ENCODE results near the gene TRIM71.
A peak's percentile ranks its signal among the peaks of the same experiment; 100 is the strongest.
"Not testable (repeated sequence)": the region's sequence is repeated elsewhere in the genome, so short reads cannot be mapped to it uniquely, and the experiment has no call there.

The TRIM71 gene

DNA sequence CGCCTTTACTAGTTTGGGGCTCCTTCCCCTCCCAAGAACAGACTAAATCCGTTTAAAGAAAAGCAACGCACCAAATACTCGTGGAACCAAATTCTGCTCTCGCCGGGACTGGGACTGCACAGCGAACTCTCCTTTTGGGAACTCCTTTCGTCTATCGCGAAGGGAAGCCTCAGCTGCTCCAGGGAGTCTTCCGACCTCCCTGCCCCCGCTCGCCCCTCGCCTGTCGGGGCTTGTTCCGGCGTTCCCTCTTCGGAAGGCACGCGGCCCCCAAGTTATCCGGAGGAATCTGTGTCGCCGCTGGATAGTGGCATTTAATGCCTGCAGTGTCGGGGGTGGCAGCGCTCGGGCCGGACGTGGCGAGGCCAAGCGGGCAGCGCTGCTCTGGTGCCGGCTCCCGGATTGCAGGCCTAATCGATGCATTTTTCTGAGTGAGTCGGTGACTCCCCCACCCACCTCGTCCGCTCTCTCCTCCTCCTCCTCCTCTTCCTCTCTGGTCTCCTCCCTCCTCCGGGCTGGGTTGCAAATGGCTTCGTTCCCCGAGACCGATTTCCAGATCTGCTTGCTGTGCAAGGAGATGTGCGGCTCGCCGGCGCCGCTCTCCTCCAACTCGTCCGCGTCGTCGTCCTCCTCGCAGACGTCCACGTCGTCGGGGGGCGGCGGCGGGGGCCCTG, at the start of gene TRIM71:
Gene TRIM71, plus strand, starts transcription at position 440 of the 671 bp plus-strand sequence. Its CDS starts 84 bp downstream, at position 524.
- no peak for DNase-seq (ENCODE audit: low spot score)

DNA sequence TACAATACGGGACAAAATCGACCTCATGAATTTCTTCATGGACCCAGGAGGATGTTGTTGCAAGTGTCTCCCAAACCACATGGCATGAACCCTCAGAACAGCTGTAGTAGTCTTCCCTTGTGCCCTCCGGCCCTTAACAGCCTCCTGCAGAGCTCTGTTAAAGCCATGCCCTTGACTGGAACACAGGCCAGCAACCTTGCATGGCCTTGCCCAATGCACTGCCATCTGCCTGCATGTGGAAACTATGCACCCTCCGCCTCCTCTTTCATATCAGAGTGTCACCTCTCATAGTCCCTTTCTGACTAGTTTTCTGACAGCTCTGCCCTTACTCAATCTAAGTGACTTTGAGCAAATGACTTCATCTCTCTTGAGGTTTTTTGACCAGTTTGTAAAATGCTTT, 39.4 kb upstream of the TRIM71 start:
- DNase-seq (ENCODE audit: low spot score) = no peak

DNA sequence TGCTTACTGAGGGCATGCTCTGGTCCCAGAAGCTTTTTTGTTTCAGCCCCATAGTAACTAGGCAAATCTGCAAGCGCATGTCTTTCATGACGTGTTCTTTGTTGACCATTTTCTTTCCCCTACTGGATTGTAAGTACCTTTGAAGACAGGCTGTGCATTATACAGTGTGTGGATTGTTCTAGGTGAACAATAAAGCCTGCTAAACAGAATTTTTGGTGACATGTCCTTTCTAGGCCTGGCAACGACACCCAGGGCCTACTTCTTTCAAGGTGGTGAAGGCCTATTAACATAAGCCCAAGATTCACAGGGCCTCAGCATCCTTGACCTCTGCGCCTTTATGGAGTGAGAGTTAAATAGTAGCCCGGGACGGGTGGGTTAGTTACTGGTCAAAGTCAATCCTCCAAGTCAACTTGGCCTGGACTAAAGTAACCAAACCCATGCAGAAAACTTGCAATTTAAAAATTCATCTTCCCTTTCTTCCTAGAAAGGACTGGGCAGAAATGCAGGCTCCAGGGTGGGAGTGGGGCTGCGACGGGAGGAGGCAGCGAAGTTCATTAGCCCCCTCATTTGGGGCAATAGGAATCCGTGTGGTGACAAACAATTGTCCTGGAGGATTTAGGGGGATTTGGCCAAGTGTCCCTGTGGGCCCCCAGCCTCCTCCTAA, 37.6 kb upstream of the TRIM71 start:
- DNase-seq (ENCODE audit: low spot score) = no peak

GRCh38 chr3:32780735-32781210, 37.0 kb upstream of the TRIM71 start:
- peak; percentile 75 for DNase-seq (ENCODE audit: low spot score)

DNA sequence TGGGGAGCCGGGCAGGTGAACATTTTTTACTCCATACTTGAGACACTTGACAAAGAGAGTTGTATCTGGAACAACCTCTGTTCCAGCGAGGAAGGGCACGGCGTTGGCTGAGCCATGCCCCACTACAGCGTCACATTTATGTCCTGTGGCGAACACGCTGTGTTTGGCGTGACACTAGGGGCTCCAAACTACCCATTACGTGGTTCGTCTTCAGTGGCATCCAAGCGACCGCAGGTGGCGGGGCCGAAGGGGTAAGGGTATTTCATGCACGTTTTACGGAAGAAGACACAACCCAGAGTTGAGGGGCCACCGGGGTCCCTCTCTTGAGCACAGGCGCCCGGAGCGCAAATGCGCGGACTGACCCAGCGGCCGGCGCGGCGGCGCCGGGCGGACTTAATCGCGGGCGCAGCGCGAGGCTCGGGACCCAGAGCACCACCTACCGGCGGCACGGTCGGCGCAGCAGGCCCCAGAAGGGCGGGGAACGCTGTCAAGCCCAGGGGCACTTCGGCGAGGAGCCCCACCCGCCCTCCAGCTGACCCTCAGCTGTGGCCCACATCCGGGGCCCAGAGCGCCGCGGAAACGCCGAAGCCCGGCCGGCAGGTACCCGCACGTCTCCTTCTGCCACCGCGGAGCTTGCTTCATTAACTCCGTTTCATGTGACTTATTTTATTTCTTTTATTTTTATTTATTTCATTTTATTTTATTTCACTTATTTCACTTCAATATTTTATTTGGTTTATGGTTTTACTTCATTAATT, 36.4 kb upstream of the TRIM71 start:
- peak; percentile 87 for DNase-seq (ENCODE audit: low spot score)

DNA sequence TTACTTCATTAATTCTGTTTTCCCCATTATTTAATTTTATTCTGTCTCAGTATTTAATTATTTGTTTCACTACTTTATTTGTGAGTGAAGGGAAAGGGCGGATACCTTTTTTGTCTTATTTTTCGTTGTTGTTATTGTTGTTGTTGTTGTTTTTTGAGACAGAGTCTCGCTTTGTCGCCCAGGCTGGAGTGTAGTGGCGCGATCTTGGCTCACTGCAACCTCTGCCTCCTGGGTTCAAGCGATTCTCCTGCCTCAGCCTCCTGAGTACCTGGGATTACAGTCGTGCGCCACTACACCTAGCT, 35.9 kb upstream of the TRIM71 start:
- not testable (repeated sequence) for DNase-seq (ENCODE audit: low spot score)

GRCh38 chr3:32782407-32782806, 35.4 kb upstream of the TRIM71 start:
- no peak for DNase-seq (ENCODE audit: low spot score)

DNA sequence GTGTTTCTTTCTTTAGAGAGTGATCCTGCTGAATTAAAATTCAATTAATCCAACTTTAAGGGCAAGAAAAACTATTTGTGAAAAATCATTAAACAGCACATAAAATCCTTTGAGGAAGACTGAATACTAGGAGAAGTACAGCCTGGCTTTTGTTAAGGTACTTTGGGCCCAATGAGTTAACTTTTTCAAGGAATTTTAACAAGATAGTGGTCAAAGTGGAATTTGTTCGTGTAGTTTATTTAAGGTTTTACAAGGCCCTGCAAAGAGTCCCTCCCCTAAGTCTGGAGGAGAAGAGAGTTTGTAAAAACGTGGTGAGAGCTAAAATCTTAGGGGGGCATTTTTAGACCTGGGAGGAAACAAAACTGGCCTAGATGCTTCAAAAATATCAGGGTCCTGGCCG, 26.0 kb upstream of the TRIM71 start:
- no peak for DNase-seq (ENCODE audit: low spot score)

DNA sequence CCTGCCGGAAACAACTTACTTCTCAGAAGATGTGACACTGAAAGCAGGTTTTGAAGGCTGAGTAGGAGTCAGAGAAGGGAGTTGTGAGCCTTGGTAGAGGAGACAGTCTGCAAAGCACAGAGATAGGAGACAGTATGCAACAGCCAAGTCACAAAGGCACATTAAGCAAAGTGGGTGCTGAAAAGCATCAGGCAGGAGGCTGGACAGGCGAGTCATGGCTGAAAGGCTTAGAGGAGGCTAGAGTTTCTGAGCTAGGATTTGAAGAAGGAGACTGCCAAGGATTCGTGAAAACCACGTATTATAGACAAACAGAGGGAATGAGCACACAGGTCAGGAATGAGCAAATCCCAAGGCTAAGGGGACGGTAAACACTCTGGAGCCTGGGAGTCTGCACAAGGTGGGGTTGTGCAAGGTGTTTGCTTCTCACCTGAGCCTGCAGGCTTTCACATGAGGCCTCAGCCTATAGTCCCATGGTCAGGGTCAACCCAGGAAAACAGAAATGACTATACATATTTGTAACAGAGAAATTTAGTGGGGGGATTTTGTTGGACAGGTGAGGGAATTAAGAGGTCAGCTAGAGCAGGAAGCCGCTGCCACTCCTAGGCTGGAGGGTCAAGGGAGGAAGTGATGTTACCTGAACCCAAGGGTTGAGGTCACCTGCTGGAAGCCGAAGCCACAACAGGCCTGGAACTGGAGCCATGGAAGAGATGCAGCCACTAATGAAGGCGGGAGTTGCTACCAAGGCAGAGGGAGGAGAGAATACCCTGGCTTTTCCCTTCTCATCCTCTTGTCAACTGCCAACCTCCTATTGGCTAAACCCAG, 23.1 kb upstream of the TRIM71 start:
- DNase-seq (ENCODE audit: low spot score) = no peak

- not testable (repeated sequence) for DNase-seq (ENCODE audit: low spot score)
Measured at GRCh38 chr3:32796384-32796950, 21.3 kb upstream of the TRIM71 start.

DNA sequence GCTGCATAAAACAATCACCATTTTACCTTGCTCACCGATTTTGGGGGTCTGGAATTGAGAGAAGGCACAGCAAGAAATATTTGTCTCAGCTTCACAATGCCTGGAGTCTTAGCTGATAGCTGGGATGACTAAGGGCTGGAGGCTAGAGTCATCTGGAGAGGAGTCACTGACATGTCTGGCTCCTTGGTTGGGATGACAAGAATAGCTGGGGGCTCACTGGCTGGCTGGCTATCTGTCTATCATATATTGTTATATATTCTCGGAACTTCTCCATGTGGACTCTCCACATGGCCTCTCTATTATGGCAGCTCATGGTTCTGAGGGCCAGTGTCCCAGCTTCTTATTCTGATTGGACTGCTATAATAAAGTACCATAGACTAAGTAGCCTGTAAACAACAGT, 20.0 kb upstream of the TRIM71 start:
- DNase-seq (ENCODE audit: low spot score) = no peak

GRCh38 chr3:32801440-32801839, 16.4 kb upstream of the TRIM71 start:
- DNase-seq (ENCODE audit: low spot score) = not testable (repeated sequence)

GRCh38 chr3:32813180-32813579, 4.6 kb upstream of the TRIM71 start:
- DNase-seq (ENCODE audit: low spot score) = no peak

DNA sequence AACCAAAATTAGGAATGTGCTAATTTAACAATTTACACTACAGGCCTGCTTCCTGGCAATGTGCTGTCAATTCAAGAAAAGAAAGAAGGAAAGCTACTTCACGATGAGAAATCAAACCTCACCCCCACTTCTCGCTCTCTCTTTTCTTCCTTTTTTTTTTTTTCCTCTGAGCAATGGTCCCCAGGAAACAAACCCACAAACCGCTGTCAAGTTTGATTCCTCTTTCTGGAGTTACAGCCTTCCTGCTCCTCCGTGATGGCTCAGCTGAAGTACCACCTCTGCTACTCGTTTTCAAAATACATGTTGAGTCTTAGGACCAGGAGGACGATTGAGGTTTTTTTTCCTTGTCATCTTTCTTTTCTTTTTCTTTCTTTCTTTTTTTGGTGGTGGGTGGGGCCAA, 3.4 kb upstream of the TRIM71 start:
- no peak for DNase-seq (ENCODE audit: low spot score)

DNA sequence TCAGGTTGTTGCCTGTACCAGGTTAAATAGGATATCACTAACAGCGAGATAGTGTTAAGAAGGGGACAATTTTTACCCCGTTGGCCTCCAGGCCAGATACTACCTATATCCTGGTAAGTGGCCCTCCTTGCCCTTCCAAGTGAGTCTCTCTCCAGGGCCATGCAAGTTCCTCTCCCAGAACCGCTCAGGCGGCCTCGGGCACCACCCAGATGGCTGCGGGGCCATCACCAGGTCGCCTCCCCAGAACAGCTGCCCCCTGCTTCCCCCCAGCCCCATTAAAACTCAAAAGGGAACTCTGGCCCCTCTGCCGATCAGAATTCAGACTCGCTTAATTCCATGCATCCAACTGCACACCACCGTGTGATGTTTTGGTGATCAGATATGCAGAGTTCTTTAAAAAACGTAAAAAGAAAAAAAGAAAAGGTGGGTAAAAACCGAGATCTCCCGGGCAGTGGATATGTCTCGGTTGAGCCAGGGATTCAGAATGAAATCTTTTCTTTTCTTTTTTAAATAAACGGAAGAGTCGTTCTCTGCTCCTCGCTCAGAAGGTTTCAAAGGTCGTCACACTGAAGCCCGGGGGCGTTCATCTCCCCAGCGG, 1.9 kb upstream of the TRIM71 start:
- DNase-seq (ENCODE audit: low spot score) = no peak

DNA sequence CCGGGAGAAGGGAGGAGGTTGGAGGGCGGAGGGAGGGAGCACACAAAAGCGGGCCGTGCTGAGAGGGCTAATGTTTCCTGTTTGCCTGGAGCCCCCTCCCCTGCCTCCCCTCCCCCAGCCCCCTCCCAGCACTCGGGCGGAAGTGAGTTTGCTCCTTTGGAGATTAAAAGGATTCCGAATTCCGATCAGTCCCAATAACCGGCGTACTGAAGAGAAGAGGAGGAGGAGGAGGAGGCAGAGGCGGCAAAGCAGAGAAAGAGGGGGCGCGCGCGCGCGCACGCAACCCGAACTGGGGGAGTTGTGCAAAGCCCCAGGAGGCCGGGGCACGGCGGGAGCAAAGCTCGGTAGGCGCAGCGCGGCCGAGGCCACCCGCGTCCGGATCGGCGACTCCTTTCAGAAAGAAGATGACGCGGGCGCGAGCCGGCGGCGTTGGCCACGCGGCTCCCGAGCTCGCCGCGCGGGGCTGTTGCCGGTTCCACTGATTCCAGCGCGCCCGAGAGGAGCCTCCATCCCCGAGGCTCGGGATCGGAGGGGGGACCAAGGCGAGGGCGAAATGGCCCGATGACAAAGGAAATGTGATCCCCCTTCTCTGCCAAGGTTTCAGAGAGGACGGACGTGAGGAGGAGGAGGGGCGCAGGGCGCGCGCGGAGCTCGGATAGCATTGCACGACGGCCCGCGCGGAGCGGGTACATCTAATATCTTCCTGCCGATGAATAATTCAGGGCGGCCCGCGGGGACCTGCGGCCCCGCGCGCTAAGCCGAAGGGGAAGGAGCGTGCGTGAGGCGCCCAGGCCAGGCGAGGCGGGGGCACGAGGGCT, 1.1 kb upstream of the TRIM71 start:
- DNase-seq (ENCODE audit: low spot score) = peak; percentile 39

GRCh38 chr3:32817257-32817557, 590 bp upstream of the TRIM71 start:
- no peak for DNase-seq (ENCODE audit: low spot score)

DNA sequence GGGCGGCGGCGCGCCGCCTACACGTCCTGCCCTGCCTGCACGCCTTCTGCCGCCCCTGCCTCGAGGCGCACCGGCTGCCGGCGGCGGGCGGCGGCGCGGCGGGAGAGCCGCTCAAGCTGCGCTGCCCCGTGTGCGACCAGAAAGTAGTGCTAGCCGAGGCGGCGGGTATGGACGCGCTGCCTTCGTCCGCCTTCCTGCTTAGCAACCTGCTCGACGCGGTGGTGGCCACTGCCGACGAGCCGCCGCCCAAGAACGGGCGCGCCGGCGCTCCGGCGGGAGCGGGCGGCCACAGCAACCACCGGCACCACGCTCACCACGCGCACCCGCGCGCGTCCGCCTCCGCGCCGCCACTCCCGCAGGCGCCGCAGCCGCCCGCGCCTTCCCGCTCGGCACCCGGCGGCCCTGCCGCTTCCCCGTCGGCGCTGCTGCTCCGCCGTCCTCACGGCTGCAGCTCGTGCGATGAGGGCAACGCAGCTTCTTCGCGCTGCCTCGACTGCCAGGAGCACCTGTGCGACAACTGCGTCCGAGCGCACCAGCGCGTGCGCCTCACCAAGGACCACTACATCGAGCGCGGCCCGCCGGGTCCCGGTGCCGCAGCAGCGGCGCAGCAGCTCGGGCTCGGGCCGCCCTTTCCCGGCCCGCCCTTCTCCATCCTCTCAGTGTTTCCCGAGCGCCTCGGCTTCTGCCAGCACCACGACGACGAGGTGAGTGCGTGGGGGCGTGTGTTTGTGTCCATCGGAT, 602 bp downstream of the TRIM71 start:
- DNase-seq (ENCODE audit: low spot score) = no peak

GRCh38 chr3:32818970-32819511, 1.2 kb downstream of the TRIM71 start:
- DNase-seq (ENCODE audit: low spot score) = no peak

All from SW480 (cell line).